T47D (cell line): ENCODE results near the gene OR1N1.

Experiments
- DNase-seq, 2 experiments: peaks; one replicate each; pipeline versions ENCODE4 v3.0.0 to v3.0.0-alpha.2; 2011 to 2012; ENCODE audit warnings: low read depth in 1 of 2, low spot score in 1 of 2
- JUND ChIP-seq: IDR thresholded peaks from 2 replicates; pipeline ENCODE4 v1.6.1; 2012; ENCODE audit warnings: low read depth
- in situ Hi-C: cut with HindIII; loops from 2 replicates; pipeline ENCODE4 v1.10.0; 2016; ENCODE audit warnings: low sequenced_read_pairs, low pct_unique_long_range_greater_than_20kb

OR1N1 gene

GRCh38 chr9:122518841-122519240 lies 8.3 kb downstream of the OR1N1 start, which contains the start of gene OR1J4:
Gene OR1J4 (plus strand): TSS chr9:122519141. CDS start chr9:122519141, 0 bp downstream.
- no peak for DNase-seq
- no peak for TF ChIP-seq JUND
- in situ Hi-C loops: no loop called here

GRCh38 chr9:122518226-122518625 lies 8.9 kb downstream of the OR1N1 start:
- in situ Hi-C loops: no loop called here
- no peak for DNase-seq
- TF ChIP-seq JUND: no peak

GRCh38 chr9:122510502-122510901 lies 16.6 kb downstream of the OR1N1 start, which contains the start of gene OR1J2:
Gene OR1J2 (plus strand): TSS chr9:122510802. CDS start chr9:122510802, 0 bp downstream.
- no peak for TF ChIP-seq JUND
- DNase-seq: no peak
- in situ Hi-C loops: no loop called here

GRCh38 chr9:122506964-122507363 lies 20.1 kb downstream of the OR1N1 start:
- DNase-seq: no peak
- no peak for TF ChIP-seq JUND
- in situ Hi-C loops: no loop called here

GRCh38 chr9:122498883-122499288 lies 28.2 kb downstream of the OR1N1 start:
- no peak for TF ChIP-seq JUND
- peak; percentile 9 to 91 for DNase-seq
- in situ Hi-C loops: no loop called here

- DNase-seq: no peak
- in situ Hi-C loops: no loop called here
- no peak for TF ChIP-seq JUND
These were observed 48.0 kb downstream of the OR1N1 start for GRCh38 chr9:122479062-122479461.

GRCh38 chr9:122477826-122478225 lies 49.3 kb downstream of the OR1N1 start, which contains the start of gene OR1J1:
Gene OR1J1 (minus strand): TSS chr9:122477926. CDS start chr9:122477926, 0 bp downstream.
- no peak for TF ChIP-seq JUND
- in situ Hi-C loops: no loop called here
- no peak for DNase-seq

GRCh38 chr9:122477346-122477745 lies 49.7 kb downstream of the OR1N1 start:
- no peak for DNase-seq
- in situ Hi-C loops: no loop called here
- no peak for TF ChIP-seq JUND
